ENCODE results near the gene EGFL8. TPM values are rescaled to one million over a fixed set of nuclear protein-coding genes. Genes with fewer than 3 reads are reported as not detected.
A peak's percentile ranks its signal among the peaks of the same experiment; 100 is the strongest.

EGFL8 gene
- total and polyA plus RNA-seq, 9 of the 15 experiments (the other 6 are each of a cell fraction or from before 2014, with no cell fraction given): 2.2 to 47.4 (median 14.2) TPM

- TF ChIP-seq EHMT2 (IDR thresholded peaks at IDR 0.05) (no peak), POLR2AphosphoS2 (IDR thresholded peaks at IDR 0.05; ENCODE audit: low read length) (peak; percentile 63; the same call in 1 of the 2 replicates), ELF2 (CRISPR knock-in tag; IDR thresholded peaks at IDR 0.05) (peak; percentile 76; the same call in 1 of the 2 replicates), JUND (IDR thresholded peaks at IDR 0.05; ENCODE audit: borderline replicate concordance, low read depth, low read length) (peak; percentile 95), JUND (tag; IDR thresholded peaks at IDR 0.05; ENCODE audit: borderline replicate concordance, low read depth, low read length) (peak; percentile 89), ETV6 (IDR thresholded peaks at IDR 0.05; ENCODE audit: borderline replicate concordance in 1 of 2, low read depth in 2 of 2, low read length in 1 of 2) (no peak; a peak in 2 of 4 replicates), ETV6 (CRISPR knock-in tag; IDR thresholded peaks at IDR 0.05; ENCODE audit: borderline replicate concordance) (0 out of 2 replicates have a peak, but pooled peaks have one; percentile 70), ZNF23 (CRISPR knock-in tag; IDR thresholded peaks at IDR 0.05) (no peak), MCM7 (IDR thresholded peaks at IDR 0.05) (no peak), MLX (CRISPR knock-in tag; conservative IDR thresholded peaks at IDR 0.05) (no peak; a peak in 1 of 4 replicates), NCOA1 (IDR thresholded peaks at IDR 0.05; ENCODE audit: low read depth) (0 out of 2 replicates have a peak, but pooled peaks have one; percentile 13), THRB (CRISPR knock-in tag; conservative IDR thresholded peaks at IDR 0.05) (peak; percentile 78; the same call in 1 of the 2 replicates), NR0B1 (IDR thresholded peaks at IDR 0.05; ENCODE audit: partially characterized antibody) (no peak), ZBTB1 (CRISPR knock-in tag; IDR thresholded peaks at IDR 0.05; ENCODE audit: borderline replicate concordance, low read depth) (no peak; the same call in 1 of the 2 replicates), CREB3L1 (IDR thresholded peaks at IDR 0.05; ENCODE audit: borderline replicate concordance, low read depth) (peak; percentile 74; the same call in 1 of the 2 replicates), CBX3 (IDR thresholded peaks at IDR 0.05; ENCODE audit: borderline replicate concordance in 1 of 2, low read length in 2 of 2) (peak in 1 of 2 experiments; percentile 71; a peak in 1 of 3 replicates), EWSR1 (IDR thresholded peaks at IDR 0.05; ENCODE audit: borderline replicate concordance, low read depth, partially characterized antibody) (no peak), RBM22 (IDR thresholded peaks at IDR 0.05; ENCODE audit: low read depth, low read length, poor library complexity, severe bottlenecking) (peak; percentile 90), NFXL1 (CRISPR knock-in tag; IDR thresholded peaks at IDR 0.05) (no peak), BCOR (IDR thresholded peaks at IDR 0.05) (peak; percentile 35; the same call in 1 of the 2 replicates), GATAD2A (IDR thresholded peaks at IDR 0.05) (peak; percentile 85; the same call in 1 of the 2 replicates), XRCC3 (IDR thresholded peaks at IDR 0.05) (no peak), TCF15 (CRISPR knock-in tag; IDR thresholded peaks at IDR 0.05) (peak; percentile 37; the same call in 1 of the 2 replicates)
Measured at GRCh38 chr6:32195902-32196681, 31.7 kb downstream of the EGFL8 start (continued).

Data from K562 (cell line).